EL (cell line): Measurements from ENCODE around the gene FUT2.

ENCODE experiments used
- DNase-seq: peaks from one replicate; pipeline ENCODE4 v3.0.0-alpha.2; 2016

FUT2 gene

DNA sequence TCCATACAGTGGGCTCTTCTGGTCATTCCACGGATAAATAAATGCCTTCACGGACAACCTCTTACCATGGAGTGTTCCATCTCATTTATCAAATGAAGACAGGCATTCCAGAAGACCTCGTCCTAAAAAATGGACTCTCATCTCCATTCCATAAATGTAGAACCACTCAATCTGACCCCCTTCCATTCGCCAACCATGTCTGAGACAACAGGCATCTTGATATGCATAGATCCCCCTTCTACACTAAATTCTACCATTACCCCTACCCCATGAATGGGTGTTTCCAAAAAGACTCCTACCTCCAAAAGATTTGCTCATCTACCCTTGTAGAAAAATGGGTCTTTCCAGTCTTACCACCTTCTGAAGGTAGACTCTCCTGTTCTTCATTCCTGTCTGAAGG is 35.7 kb downstream of the FUT2 start:
- no peak for DNase-seq

DNA sequence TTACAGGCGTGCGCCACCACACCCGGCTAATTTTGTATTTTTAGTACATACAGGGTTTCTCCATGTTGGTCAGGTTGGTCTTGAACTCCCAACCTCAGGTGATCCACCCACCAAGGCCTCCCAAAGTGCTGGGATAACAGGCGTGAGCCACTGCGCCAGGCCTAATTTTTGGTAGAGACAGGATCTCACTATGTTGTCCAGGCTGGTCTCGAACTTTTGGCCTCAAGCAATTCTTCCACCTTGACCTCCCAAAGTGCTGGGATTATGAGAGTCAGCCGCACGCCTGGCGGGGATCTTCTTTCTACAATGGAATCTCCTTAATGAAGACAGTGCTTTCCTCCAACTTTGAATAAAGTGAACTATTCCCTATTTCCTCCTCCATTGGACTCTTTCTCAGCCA is 38.9 kb downstream of the FUT2 start:
- no peak for DNase-seq

DNA sequence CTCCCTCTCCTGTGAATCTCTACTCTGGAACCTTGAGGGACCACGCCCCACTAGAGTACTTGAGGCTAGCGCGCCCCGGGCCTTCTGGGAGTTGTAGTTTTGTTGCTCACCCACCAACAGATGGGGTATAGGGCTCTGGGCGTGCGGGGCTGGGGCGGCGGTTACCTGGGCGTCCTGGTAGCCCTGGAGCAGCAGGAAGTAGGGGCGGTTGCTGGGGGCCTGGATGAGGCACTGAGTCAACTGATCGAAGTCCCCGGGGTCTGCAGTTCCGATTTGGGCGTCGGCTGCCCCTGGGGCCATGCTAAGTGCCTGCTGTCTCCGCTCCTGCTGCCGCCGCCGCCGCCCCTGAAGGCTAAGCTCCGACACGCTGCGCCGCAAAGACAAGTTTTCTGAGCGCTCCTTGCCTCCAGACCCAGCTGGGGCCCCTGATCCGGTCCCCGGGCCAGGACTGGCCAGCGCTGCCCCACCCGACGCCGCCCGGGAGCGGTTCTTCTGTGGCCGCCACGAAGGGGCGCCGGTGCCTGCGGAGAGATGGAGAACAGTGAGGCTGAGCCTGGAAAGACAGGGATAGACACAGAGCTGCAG is 39.4 kb downstream of the FUT2 start:
- DNase-seq = peak; percentile 61

DNA sequence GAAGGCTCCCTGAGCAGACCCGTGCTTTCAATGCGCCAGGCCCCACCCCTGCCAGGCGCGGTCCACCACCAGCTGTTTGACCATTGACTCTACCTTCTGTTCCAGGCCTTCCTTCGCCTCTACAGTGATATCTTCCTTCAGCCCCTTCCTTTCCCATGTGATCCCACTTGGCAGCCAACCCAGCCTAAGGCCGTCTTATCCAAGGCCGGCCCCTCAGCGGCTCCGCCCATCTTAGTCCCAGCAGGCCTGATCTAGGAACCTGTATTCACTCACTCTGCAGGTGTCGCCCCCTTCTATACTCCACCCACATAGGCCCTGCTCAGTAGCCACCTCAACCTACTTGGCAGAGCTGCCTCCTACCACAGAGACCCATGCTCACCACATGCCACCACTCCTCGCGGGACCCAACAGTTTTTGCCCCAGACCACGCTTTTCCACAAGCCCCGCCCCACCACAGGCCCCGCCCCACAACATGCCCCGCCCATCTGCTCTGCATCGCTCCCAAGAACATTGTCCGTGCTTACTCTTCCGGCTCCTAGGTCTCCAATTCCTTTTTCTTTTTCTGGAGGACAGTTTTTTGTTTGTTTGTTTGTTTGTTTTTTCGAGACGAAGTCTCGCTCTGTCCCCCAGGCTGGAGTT is 41.7 kb downstream of the FUT2 start:
- no peak for DNase-seq

DNA sequence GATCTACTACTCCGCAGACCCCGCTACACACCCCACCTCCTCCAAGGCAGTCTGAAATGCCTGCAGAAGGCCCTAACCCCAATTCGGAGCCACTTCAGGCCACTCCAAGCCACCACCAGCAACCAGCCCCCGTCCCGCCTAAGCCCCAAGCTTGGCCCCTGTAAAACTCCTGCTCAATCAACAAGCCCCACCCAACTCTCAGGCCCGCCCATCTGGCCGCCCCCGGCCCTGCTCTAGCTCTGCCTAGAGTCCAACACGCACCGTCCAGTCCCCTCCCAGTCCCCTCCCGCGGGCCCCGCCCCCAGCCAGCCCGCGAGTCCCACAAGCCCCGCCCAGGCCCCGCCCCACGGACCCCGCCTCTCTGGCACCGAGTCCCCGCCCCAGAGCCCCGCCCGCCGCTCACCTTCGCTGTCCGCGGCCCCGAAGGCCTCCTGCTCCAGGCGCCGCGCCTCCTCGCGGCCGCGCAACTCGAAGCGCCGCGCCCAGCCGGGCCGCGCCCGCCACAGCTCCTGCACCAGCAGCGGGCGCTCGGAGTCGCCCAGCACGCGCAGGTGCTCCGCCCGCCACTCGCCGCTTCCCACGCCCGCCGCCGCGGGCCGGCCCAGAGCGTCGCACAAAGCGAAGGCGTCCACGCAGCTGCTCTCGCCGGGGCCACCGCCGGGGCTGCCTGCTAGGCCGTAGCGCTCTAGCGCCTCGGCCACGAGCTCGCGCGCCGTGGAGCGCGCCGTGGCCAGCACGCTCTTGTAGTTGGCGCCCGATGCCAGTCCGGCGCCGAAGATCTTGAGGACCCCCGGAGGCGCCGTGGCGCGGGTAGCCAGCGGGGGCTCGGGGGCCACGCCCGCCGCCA is 43.0 kb downstream of the FUT2 start:
- DNase-seq = peak; percentile 86

DNA sequence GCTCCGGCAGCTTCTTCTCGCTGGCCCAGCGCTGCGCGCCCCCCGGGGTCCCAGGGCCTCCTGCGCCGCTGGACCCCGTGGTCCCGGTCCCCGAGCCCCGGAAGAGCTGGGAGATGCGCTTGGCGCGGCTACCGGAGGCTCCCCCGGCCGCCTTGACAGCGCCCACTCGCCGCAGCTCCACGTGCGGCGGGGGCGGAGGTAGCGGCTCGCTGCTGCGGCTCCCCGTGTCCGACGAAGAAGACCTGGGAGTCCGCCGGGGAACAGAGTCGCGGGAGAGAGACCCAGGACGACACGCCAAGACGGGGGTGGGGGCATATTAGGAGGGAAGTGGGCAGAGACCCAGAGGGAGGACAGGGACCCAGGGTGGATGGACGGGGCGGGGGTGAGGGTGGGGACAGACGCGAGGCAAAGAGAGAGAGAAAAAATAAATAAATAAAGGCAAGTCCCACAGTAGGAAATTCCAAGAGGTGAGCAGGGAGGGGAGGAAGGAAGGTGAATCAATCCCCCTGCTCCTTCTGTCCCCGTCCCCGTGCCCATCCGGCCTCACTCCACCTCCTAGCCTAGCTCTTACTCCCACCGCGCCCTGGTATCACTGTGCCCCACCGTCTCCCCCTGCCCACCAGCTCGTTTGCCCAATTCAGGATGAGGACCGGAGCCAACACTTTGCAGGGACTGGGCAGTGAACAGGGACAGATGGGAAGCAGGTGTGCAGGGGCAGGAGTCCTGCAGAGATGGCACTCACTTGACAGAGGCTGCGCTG is 43.8 kb downstream of the FUT2 start:
- DNase-seq = no peak

DNA sequence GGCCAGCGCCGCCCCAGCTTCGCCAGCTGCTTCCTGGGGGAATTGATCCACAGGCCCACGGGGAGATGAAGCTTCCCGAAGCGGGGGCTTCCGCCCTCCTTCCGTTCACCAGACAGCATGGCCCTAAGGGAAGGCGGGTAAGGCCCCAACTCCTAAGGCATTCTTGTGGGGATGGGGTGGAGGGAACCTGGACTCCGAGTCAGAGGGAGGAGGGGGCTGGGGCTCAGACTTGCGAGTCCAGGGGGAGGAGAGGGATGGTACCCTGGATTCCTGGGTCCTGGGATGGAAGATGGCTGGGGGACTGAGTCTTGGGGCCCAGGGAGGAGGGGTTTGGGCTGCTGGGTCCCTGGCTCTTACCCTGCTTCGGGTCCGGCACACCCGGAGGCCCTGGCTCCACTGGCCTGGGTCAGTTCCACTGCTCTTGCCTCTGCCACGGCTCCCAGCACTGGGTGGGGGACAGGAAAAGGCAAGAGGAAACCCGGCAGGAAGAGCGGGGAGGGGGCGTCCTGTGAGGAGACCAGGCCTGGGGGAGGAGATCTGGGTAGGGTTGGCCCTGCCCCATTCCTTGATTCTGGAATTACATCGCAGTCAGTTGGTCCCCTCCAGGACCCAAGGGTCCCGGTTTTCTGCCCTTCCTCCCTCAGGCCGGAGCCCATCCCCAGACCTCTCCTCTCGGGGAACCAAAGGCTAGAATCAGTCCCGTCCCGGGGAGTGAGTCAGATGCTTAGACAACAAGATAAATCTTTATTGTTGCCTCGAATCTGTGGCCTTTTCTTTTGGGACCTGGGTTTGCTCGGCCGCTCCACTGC is 44.6 kb downstream of the FUT2 start, which contains the start of gene RASIP1:
TSS of gene RASIP1 (minus strand) at position 447 of the 809 bp plus-strand sequence. CDS start at position 119, 328 bp downstream.
- DNase-seq = no peak

DNA sequence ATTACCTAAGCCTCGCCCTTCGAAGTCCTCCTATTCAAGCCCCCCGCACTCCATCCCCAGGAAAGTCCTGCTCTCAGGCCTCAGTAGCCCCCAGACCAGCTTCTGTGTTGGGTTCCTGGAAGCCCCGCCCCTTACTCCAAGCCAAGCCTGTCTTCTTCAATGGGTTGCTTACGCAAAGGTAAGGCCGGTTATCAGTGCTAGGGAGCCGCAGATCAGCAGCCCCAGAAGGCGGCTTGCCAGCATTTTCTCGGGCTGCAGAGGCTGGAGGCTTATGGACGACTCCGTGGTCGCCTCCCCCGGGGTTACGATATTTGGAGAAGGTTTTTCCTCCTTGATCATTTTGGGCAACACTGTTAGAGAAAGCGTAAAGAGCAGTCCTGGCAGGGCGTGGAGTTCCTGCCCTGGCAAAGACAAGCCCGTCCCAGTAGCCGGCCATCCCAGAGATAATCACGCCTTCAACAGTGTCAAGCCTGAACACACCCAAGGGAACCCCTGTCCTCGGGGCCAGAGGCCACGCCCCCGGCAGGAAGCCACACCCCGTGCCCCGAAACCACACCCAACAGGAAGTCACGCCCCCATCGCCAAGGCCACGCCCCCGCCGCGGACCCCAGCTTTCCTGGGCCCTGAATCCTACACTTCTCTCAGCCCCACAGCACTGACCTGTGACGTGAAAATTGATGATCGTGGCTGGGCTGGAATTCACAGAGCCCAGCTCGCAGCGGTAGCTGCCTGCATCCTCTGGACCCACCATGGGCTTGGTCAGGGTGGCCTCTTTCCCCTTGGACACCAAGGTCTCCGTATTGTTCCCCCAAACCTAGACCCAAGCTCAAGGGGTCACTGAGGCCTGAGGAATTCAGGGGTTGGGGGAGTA is 45.6 kb downstream of the FUT2 start:
- DNase-seq = peak; percentile 18

DNA sequence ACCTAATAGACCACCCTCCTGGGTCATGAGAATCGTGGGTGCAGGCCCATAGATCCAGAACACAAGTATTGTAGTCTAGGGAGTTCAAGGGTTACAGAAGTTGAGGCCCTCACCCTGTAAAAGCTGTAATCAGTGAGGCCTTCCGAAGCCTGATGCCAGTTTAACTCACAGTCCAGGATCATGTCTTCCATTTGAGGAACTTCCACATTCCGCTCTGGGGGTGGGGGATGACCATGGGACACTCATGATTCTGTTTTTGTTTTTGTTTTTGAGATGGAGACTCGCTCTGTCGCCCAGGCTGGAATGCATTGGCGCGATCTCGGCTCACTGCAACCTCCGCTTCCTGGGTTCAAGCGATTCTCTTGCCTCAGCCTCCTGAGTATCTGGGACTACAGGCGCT is 46.3 kb downstream of the FUT2 start:
- DNase-seq = no peak

DNA sequence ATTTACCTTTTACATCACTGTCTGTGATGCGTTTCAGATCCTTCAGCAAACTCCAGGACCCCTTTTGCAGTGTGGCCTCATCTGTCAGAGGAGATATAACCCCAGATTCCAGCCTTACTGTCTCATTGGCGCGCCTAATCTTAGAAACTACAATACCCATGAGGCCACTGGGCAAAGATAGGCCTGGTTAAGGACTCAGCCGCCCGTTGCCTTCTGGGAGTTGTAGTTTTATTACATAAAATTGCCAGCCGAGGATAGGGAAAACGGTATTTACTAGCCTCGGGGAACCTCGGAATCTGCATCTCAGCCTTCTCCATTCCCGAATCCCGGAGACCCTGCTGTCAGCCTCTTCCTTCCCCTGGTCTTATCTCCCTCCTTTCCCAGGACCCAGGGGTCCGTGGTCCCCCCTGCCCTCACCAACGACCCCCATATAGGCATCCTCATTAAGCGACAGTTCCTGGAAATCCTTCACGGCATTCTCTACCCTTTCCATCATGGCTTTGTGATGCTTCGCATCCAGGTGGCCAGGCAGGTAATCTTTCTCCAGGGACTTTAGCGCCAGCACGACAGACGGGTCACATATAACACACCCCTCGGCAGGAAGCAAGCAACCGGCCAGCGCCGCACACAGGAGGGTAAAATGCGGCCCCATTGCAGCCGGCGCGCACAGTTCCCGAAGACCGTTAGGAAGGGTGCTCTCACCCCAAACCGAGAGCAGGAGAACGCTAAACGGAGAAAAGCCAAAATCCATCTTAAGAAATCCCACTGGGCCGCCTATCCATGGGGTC is 49.6 kb downstream of the FUT2 start:
- peak; percentile 77 for DNase-seq

DNA sequence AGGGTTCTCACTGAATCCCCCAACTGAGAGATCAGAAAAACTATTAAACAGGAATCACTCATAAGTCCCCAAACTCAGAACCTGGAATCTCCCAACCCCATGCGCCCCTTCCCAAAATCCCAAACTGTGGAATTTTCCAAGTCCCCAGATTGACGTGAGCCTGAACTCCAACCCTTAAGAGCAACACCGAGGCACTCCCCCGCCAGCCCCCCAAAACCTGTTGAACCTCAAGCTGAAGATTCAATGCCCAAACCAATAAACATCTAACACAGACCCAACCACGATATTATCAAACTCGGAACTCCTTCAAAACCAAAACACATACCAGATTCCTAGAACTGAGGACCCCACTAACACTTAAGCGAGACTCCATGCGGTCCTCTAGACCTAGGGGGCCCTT is 50.3 kb downstream of the FUT2 start:
- no peak for DNase-seq

DNA sequence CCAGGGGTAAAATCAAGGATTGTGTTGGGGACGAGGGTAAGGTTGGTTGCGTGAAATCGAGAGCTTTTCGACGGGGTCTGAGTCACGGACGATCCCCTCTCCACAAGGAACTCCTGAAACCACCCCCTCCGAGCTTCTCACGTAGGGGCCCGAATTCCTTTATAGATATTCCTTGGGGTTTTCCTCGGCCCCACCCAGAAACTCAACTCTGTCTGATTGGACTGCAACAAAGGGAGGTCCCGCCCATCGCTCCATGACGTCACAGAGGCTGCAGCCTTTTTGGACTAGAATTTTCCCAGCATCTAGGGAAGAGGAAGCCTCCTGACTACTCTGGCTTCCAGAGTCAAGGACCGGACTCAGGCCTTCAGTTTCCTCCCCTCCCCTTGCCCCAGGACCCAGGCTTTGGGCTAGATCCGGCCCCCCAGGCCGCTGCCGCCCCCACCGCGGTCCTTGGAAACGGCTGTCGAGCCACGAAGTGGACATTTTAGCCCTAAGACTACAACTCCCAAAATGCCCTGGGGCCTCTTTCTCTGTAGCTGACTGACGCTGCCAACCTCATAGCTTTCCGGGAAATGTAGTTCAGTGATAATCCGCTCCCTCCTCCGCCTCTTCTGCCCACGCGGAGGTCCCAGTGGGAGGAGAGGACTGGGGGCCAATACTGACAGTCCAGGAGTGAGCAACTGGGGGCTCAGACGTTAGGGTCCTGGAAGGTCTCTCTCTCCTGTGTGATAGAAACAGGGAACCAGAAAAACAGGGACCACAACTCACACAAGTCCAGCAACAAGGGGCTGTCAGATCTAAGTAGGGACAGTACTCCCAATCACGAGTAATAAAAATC is 51.2 kb downstream of the FUT2 start, which contains the start of gene IZUMO1:
TSS of gene IZUMO1 (minus strand) at position 172 of the 838 bp plus-strand sequence. CDS start 1,050 bp downstream, outside the sequence.
- peak; percentile 96 for DNase-seq

DNA sequence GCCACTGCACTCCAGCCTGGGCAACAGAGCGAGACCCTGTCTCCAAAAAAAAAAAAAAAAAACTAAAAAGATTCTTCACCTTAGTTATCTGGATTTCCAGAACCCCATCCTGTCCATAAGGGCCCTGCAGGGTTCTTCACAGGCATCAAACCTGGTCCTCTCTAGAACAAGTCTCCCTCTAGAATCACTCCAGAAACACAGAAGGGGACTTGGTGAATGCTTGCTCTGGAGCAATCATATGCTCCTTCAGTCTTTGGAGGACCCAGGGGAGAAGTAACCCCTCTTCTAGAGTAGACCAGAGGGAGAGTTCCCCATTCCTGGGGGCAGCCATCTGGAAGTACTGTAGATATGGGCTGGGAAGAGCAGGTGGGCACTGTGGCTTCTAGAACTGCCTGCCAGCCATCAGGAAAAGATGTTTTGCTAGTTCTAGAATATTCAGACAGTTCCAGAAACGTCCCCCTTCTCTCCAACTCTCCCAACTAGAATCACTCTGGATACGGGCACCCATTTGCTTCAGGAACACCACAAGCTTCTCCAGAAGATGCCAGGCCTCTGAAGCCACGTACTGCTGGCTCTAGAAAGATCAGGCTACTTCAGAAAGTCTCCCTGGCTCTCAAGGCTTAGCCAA is 53.9 kb downstream of the FUT2 start:
- no peak for DNase-seq

DNA sequence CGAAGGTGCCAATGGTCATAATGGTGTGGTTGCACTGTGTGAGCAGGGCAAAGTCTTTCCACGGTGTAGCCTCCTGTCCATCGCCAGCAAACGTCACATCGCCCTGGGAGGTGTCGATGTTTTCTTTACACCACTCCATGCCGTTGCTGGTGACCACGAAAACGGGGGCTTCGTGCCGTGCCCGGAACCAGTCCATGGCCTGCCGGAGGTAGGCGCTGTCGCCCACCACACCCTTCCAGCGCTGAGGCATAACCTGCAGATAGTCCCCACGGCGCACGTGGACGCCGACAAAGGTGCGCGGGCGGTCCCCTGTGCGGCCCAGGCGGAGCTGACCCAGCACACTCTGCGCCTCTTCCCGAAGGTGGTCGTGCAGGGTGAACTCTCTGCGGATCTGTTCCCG is 54.6 kb downstream of the FUT2 start:
- no peak for DNase-seq

DNA sequence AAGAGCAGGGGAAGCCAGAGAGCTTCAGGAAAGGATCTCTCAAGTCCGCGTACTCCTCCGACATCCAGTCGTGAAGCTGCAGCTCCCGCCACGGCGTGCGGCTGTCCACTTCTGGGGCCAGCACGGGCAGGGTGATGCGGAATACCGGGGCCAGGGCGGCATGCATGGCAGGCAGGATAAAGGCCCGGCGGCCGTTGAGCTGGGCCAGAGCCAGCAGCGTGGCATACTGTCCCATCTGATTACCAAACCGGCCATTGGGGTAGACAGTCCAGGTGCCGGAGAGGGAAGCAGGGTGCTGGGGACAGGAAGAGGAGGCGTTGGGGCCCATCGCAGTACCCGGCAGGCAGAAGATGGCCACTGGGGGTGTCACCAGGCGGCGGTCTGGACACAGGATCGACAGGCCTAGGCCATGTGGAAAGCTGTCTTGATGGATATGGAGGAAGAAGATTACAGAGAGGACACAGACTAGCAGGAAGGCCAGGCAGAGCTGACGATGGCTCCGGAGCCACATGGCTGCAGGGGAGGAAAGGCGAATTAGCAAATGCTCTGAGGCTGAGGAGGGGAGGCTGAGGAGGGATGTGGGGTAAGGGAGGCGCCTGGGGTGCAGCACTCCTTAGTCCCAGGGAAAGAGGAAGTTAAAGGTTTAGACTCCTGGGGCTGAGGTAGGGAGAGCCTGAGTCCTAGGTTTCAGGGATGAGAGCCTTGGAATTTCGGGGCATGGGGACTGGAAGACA is 55.2 kb downstream of the FUT2 start:
- DNase-seq = no peak

DNA sequence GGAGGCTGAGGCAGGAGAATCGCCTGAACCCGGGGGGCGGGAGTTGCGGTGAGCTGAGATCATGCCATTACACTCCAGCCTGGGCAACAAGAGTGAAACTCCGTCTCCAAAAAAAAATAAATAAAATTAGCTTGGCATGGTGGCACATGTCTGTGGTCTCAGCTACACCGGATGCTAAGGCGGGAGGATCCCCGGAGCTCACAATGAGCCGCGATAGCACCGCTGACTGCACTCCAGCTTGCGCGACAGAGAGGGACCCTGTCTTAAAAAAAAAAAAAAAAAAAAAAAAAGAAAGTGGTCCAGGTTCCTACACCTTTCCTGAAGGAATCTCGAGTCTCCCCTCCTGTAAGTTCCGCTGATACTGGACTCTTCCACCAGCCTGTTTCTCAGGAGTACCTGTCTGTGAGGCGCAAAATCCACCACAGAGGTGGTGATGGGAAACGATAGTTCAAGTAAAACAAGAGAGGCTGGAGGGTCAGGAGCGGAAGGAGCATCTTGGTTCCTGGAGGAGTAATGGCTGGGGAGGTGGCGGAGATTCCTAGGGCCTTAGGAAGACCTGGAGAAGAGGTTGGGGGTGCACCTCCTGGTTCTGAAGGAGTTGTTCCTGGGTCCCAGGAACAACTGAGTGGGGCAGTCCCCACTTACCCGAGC is 56.2 kb downstream of the FUT2 start:
- DNase-seq = no peak
